Kidney (tissue), 14 donors: ENCODE results near the gene DOK3. TPM values are rescaled to one million over a fixed set of nuclear protein-coding genes. Genes with fewer than 3 reads are reported as not detected.

Source experiments
- DNase-seq, 5 donors: peaks; one replicate each; pipeline ENCODE4 v3.0.0-alpha.2; 2013 to 2020
- FAIRE-seq: peaks from 2 replicates; lab custom pipeline; 2012; peaks lifted over from hg19 to GRCh38; lab: Jason Lieb, UNC
- H3K27ac ChIP-seq, 2 donors: one replicate each; pipeline ENCODE4 v1.7.0; 2013; ENCODE audit warnings: low read depth in 2 of 2, low read length in 2 of 2, inconsistent platforms in 1 of 2
- H3K27me3 ChIP-seq: one replicate; pipeline ENCODE4 v1.7.1; 2013; ENCODE audit warnings: low read length, inconsistent platforms; ENCODE audit not compliant: control insufficient read depth, insufficient read depth
- H3K36me3 ChIP-seq, 3 donors: one replicate each; pipeline versions ENCODE4 v1.7.0 to v1.7.1; 2013; ENCODE audit warnings: low read length in 3 of 3, control low read depth in 1 of 3, inconsistent platforms in 1 of 3; ENCODE audit not compliant: insufficient read depth in 3 of 3, control insufficient read depth in 2 of 3
- H3K4me1 ChIP-seq, 3 donors: one replicate each; pipeline versions ENCODE4 v1.7.0 to v1.7.1; 2013; ENCODE audit warnings: low read length in 3 of 3, inconsistent platforms in 1 of 3, low read depth in 1 of 3; ENCODE audit not compliant: control insufficient read depth in 2 of 3, insufficient read depth in 2 of 3
- H3K4me3 ChIP-seq, 3 donors: one replicate each; pipeline versions ENCODE4 v1.7.0 to v1.8.1; 2013; ENCODE audit warnings: low read length in 3 of 3, control low read depth in 1 of 3, inconsistent platforms in 1 of 3
- H3K9ac ChIP-seq, 3 donors: one replicate each; pipeline versions ENCODE4 v1.7.0 to v1.7.1; 2013; ENCODE audit warnings: low read length in 3 of 3, control low read depth in 1 of 3, inconsistent platforms in 1 of 3
- H3K9me3 ChIP-seq, 3 donors: one replicate each; pipeline versions ENCODE4 v1.7.0 to v1.7.1; 2013; ENCODE audit warnings: low read length in 3 of 3, control low read depth in 1 of 3, inconsistent platforms in 1 of 3; ENCODE audit not compliant: control insufficient read depth in 2 of 3, insufficient read depth in 1 of 3
- intact Hi-C: fragments of 100-400 bp; cut with DNase I; formaldehyde crosslinking; loops from one replicate; pipeline ENCODE4 v1.11.1; 2022
- polyA plus RNA-seq: library from polyadenylated mRNA; stranded (reverse); fragments of 350-450 nt; fragmentation: Illumina TruSeq; extraction: RNeasy Lipid Tissue Mini Kit (QIAGEN cat#74804); gene quantifications from one replicate; pipeline ENCODE4 v1.2.3, GENCODE V29; 2014; ENCODE audit warnings: low read depth, low replicate concordance; ENCODE audit not compliant: insufficient read depth
- total RNA-seq: library from RNA; stranded (reverse); fragmentation: NEBNext Ultra II Directional; extraction: Animal tissue kit (Norgen Biotek cat#: 25700); gene quantifications from one replicate; pipeline ENCODE4 v1.2.1, GENCODE V29; 2021
- TF ChIP-seq, protein P1 (sequence below): IDR thresholded peaks from 3 replicates; pipeline ENCODE4 v1.5.1; 2012; ENCODE audit warnings: mild to moderate bottlenecking, moderate library complexity, borderline replicate concordance; ENCODE audit not compliant: insufficient read depth; ENCODE audit errors: extremely low read depth
- donor health status: control.
- donor health status: control.
- donor health status: control.
- donor health status: control.
- donor health status: control.
- donor health status: DM: yes; HTN: yes; CAD: no.
- donor health status: Normal renal cell carcinoma (clear cell type).

The DOK3 gene
- total and polyA plus RNA-seq, 2 donors from 2014 or later: 1.9 to 18.6 TPM

DNA sequence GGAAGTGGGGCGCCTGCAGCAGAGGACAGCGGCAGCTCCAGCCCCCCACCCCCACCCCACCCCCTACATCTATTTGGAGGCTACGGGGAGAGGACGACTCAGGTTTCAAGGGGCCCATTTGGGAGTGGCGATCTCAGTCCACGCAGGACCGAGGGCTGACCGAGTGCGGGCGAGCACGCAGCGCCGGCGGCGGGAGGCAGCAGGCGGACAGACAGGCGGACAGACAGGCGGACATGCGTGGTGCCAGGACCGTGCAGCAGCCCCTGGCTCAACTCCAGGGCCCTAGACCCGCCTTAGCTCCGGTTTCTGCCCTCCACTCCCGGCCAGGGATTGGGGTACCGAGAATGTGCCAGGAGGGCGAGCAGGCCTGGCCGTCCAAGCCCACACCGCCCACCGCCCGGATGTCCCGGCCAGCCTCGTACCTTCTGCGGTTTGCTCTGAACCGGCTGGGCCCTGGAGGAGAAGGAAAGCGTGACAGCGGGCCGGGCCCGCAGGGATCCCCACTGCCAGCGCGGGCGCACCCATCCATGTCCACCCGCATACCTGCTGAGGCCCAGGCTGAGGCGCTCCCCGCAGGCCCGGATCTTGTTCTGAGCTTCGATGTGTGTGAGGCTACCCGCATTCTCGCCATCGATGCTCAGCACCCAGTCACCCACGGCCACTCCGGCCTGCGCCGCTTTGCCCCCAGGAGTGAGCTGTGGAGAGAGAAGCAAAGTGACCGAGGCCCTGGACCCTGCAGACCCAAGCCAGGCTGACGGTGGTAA lies 17.5 kb downstream of the DOK3 start:
- DNase-seq (peak in 1 of 5 donors; percentile 79), FAIRE-seq (no peak)
- Histone ChIP-seq H3K36me3 (no peaks in the 10 kb centered on the region), H3K4me1 (peaks cover 0 to 9% (median 0%) of the 10 kb centered on the region in 3 donors), H3K27ac (no peak overlapping the region), H3K9ac (no peak overlapping the region), H3K27me3 (no peaks in the 10 kb centered on the region), H3K9me3 (no peaks in the 10 kb centered on the region), H3K4me3 (no peak overlapping the region)
- TF ChIP-seq, protein P1, sequence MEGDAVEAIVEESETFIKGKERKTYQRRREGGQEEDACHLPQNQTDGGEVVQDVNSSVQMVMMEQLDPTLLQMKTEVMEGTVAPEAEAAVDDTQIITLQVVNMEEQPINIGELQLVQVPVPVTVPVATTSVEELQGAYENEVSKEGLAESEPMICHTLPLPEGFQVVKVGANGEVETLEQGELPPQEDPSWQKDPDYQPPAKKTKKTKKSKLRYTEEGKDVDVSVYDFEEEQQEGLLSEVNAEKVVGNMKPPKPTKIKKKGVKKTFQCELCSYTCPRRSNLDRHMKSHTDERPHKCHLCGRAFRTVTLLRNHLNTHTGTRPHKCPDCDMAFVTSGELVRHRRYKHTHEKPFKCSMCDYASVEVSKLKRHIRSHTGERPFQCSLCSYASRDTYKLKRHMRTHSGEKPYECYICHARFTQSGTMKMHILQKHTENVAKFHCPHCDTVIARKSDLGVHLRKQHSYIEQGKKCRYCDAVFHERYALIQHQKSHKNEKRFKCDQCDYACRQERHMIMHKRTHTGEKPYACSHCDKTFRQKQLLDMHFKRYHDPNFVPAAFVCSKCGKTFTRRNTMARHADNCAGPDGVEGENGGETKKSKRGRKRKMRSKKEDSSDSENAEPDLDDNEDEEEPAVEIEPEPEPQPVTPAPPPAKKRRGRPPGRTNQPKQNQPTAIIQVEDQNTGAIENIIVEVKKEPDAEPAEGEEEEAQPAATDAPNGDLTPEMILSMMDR: no peak
- intact Hi-C loops: no loop called here

DNA sequence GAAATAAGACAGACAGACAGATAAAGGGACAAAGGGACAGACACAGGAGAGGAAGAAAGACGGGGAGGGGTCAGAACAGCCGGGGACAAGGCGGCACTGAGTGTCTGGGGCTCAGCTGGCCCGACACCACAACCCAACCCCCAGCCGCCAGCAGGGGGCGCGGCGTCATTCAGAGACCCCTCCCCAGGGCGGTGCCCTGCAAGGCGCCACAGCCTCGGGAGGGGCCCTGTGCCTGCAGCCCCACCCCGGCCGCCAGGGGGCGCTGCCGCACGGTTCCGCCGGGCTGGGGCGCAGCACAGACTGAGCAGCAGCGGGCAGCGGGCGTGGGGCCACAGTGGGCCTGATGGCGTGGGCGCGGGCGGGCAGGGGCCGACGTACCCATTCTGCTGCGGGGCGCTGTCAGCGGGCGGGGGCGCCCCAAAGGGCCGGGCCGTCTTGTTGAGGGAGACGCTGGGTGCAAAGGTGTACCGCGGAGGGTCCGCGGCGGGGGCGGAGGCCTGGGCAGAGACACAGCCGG lies 18.1 kb downstream of the DOK3 start:
- no peak overlapping the region for H3K4me3 ChIP-seq
- no peaks in the 10 kb centered on the region for H3K36me3 ChIP-seq
- no peak overlapping the region for H3K9ac ChIP-seq
- H3K4me1 ChIP-seq: peaks cover 0 to 6% (median 0%) of the 10 kb centered on the region in 3 donors
- DNase-seq (peak; percentile 57 to 81 (median 73)), FAIRE-seq (no peak)
- H3K27ac ChIP-seq: no peak overlapping the region
- intact Hi-C loops: no loop called here
- no peaks in the 10 kb centered on the region for H3K27me3 ChIP-seq
- no peaks in the 10 kb centered on the region for H3K9me3 ChIP-seq
- TF ChIP-seq, protein P1: peak; percentile 21

DNA sequence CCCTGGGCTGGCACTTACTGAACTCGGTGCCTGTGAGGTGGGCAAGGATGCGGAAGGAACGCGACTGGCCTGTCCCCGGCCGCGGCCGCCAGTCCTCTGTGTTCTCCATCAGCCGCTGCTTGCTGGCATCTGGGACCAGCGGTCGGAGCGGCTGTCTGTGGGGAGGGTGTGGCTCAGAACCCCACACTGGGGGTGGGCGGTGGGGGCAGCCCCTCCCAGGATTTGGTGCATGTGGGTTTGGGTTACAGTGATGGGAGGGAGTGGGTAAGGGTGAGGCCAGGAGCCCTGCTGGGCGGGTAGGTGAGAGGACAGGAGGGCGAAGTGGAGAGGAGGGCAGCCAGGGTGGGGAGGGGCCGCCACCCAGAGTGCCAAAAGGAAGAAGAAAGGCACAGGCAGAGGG lies 18.6 kb downstream of the DOK3 start:
- TF ChIP-seq, protein P1: no peak
- FAIRE-seq: no peak
- intact Hi-C loops: no loop called here
- Histone ChIP-seq H3K9me3 (no peaks in the 10 kb centered on the region), H3K27me3 (no peaks in the 10 kb centered on the region), H3K36me3 (no peaks in the 10 kb centered on the region), H3K4me1 (peaks cover 0 to 5% (median 0%) of the 10 kb centered on the region in 3 donors), H3K27ac (no peak overlapping the region), H3K9ac (no peak overlapping the region), H3K4me3 (no peak overlapping the region)
- DNase-seq: peak in 1 of 5 donors; percentile 74
